Mucosa of descending colon (tissue), 3 donors: Measurements from ENCODE around the gene IRS2. TPM values are rescaled to one million over a fixed set of nuclear protein-coding genes. Genes with fewer than 3 reads are reported as not detected.
A peak's percentile ranks its signal among the peaks of the same experiment; 100 is the strongest.

ENCODE experiments used
- ATAC-seq: fragments of 200-7000 bp; cut with Tn5 transposase; one replicate; pipeline ENCODE4 v1.9.1; 2020; ENCODE audit warnings: mild to moderate bottlenecking, moderate library complexity
- DNase-seq, 3 donors: peaks; one replicate each; pipeline ENCODE4 v3.0.0-alpha.2; 2020
- H3K36me3 ChIP-seq: fragments of 200-600 bp; one replicate; pipeline ENCODE4 v1.8.0; 2021; ENCODE audit warnings: low read depth, mild to moderate bottlenecking
- H3K4me1 ChIP-seq: fragments of 200-600 bp; one replicate; pipeline ENCODE4 v1.8.0; 2021; ENCODE audit warnings: low read depth, mild to moderate bottlenecking
- H3K4me3 ChIP-seq: fragments of 200-600 bp; one replicate; pipeline ENCODE4 v1.8.0; 2021; ENCODE audit warnings: mild to moderate bottlenecking
- H3K9me3 ChIP-seq: fragments of 200-600 bp; one replicate; pipeline ENCODE4 v1.8.0; 2021; ENCODE audit warnings: mild to moderate bottlenecking
- intact Hi-C, 2 donors: fragments of 100-400 bp; cut with DNase I in 1 of 2; cut with micrococcal nuclease in 1 of 2; formaldehyde crosslinking; loops; one replicate each; pipeline versions ENCODE4 v1.11.0 to v1.11.1; 2022; cut with DNase I, micrococcal nuclease
- total RNA-seq, 3 donors: library from RNA; stranded (reverse); fragmentation: NEBNext Ultra II Directional in 2 of 3; extraction: Animal tissue kit (Norgen Biotek cat#: 25700) in 2 of 3; gene quantifications; one replicate each; pipeline versions ENCODE4 v1.2.1 to v1.2.4, GENCODE V29; 2021 to 2023
- TF ChIP-seq, protein P1 (sequence below): fragments of 200-600 bp; IDR thresholded peaks from one replicate; pipeline ENCODE4 v1.8.0; 2022; ENCODE audit warnings: antibody characterized with exemption, mild to moderate bottlenecking
- donor health status: DM: no; HTN: no; CAD: no; lungs with moderate emphysema.
- donor health status: DM: no; HTN: no; CAD: no.
- donor health status: DM: no; HTN: yes; CAD: no.

Gene IRS2
- total RNA-seq, 3 donors from 2014 or later: 14.0 to 31.4 (median 23.7) TPM

DNA sequence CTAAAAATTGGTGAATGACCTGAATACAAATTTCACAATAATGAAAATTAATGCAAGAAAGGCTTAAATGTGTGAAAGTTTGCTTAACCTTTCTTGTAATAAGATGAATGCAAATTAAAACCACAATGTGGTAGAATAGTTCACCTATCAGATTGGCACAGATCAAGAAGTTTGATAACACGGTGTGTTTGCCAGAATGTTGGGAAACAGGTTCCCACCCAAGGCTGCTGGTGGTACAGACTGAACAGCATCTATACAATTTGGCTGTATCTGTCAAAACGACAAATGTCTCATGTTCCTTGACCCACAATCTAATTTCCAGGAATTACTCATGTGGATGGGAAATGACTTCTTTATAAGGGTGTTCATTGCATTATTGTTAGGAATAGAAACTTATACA lies 8.6 kb upstream of the IRS2 start:
- DNase-seq (no peak), ATAC-seq (no peak)
- intact Hi-C loops: no loop called here
- Histone ChIP-seq H3K36me3 (no peaks in the 10 kb centered on the region), H3K4me1 (no peaks in the 10 kb centered on the region), H3K4me3 (no peak overlapping the region), H3K9me3 (no peaks in the 10 kb centered on the region)
- TF ChIP-seq, protein P1, sequence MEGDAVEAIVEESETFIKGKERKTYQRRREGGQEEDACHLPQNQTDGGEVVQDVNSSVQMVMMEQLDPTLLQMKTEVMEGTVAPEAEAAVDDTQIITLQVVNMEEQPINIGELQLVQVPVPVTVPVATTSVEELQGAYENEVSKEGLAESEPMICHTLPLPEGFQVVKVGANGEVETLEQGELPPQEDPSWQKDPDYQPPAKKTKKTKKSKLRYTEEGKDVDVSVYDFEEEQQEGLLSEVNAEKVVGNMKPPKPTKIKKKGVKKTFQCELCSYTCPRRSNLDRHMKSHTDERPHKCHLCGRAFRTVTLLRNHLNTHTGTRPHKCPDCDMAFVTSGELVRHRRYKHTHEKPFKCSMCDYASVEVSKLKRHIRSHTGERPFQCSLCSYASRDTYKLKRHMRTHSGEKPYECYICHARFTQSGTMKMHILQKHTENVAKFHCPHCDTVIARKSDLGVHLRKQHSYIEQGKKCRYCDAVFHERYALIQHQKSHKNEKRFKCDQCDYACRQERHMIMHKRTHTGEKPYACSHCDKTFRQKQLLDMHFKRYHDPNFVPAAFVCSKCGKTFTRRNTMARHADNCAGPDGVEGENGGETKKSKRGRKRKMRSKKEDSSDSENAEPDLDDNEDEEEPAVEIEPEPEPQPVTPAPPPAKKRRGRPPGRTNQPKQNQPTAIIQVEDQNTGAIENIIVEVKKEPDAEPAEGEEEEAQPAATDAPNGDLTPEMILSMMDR: no peak

DNA sequence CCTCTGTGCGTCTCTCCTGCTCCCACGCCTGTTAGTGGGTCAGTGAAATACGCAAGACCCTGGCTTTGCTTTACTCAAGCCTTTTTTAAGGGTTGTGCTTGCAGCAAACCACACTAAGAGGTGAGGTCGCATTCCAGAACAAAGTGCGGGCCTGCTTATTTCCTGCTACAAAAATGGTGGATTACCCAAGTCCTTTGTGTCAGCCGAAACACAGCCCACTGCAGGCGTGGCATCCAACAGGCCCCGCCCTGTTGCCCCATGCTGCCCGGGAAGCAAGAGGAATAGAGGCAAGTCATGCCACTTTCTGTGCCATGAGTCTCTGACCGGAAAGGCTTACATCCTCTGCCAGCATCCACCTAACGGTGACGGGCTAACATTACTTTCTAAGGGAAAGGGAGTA lies 7.7 kb upstream of the IRS2 start:
- no peak overlapping the region for H3K4me3 ChIP-seq
- ATAC-seq (peak; percentile 30), DNase-seq (no peak)
- no peaks in the 10 kb centered on the region for H3K4me1 ChIP-seq
- TF ChIP-seq, protein P1: no peak
- H3K36me3 ChIP-seq: no peaks in the 10 kb centered on the region
- no peaks in the 10 kb centered on the region for H3K9me3 ChIP-seq
- intact Hi-C loops: no loop called here

DNA sequence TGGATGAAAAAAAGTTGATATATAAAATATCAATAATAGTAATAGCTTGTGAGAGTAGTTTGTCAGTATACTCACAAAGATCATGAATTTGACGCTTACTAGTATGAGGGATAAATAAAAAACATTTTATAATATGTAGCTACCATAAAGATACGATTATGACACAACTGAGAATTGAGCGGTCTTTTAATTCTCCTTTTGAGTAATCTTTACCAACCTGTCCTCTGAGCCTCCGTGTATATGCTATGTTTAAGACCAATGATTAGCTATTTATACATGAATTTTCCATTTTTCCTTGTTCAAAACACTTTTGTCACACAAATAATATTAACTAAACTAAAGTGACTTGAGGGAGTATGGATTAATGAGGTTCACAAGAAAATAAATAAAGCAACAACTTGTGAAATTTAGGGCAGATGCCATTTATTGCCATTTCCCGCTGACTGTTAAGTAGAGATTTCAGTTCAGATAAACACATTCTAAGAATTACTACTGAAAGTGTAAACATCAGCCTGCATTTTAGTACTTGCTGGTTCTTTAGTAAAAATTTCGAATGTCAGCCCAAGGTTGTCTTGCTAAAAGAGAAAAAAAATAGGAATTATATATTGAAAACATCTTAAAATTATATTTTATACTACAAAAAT lies 6.2 kb upstream of the IRS2 start:
- H3K36me3 ChIP-seq: no peaks in the 10 kb centered on the region
- no peak for ATAC-seq
- no peaks in the 10 kb centered on the region for H3K4me1 ChIP-seq
- intact Hi-C loops: no loop called here
- no peaks in the 10 kb centered on the region for H3K9me3 ChIP-seq
- no peak for DNase-seq
- H3K4me3 ChIP-seq: no peak overlapping the region
- TF ChIP-seq, protein P1: no peak

DNA sequence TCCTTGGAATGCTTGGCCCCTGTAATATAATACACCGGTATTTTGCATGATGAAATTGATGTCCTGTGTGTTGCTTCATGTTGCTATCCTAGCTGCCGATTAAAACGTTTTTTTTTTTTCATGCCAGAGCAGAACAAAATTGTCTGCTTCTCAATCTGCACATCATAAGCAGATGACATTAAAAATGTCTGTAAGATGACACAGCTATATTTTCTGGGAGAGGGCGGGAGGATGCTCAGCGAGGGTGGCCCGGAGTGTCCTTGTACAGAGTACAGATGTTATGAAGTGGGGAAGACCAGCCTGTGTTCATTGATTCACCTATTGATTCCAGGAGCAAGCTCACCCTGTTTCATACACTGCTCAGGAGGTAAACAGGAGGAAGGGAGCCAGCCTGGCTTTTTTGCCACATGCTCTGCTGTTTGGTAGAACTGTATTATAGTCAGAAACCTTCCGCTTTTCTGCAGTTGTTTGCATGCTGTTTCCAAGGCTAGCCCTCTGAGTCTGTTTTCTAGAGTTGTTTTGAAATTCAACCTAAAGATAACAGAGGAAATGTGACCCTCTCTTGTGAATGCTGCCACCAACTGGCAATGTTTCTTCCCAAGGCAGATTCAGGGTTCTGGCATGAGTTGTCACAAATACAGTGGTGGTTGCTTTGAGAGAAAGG lies 4.7 kb upstream of the IRS2 start:
- Histone ChIP-seq H3K36me3 (no peaks in the 10 kb centered on the region), H3K4me3 (no peak overlapping the region), H3K9me3 (no peaks in the 10 kb centered on the region), H3K4me1 (no peaks in the 10 kb centered on the region)
- TF ChIP-seq, protein P1: no peak
- no peak for ATAC-seq
- intact Hi-C loops: no loop called here
- DNase-seq: peak in 1 of 3 donors; percentile 71

DNA sequence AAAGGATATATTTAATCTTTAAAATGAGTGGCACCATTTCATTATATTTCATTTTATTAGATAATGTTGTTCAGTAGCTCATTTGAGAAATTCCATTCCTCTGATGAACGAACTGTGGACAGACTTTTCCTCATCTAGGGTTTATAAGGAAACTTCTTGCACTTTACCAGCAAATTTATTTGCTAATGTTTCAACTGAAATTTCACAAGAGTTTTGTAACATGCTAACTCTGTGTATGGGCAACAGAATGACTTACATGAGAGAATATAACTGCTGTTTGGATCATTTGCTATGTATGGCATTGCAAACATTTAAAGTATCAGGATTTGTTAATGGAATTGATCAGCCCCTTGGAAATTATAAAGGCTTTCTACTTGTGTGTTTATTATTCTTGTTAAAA lies 3.7 kb upstream of the IRS2 start:
- H3K36me3 ChIP-seq: no peaks in the 10 kb centered on the region
- DNase-seq: no peak
- H3K4me1 ChIP-seq: peaks cover 2% of the 10 kb centered on the region
- TF ChIP-seq, protein P1: no peak
- no peaks in the 10 kb centered on the region for H3K9me3 ChIP-seq
- ATAC-seq: no peak
- intact Hi-C loops: no loop called here
- H3K4me3 ChIP-seq: no peak overlapping the region
